Heart right ventricle (tissue), 16 donors: ENCODE measurements around the gene IFT81. TPM values are rescaled to one million over a fixed set of nuclear protein-coding genes. Genes with fewer than 3 reads are reported as not detected.
A peak's percentile ranks its signal among the peaks of the same experiment; 100 is the strongest.

Experiments
- ATAC-seq, 8 donors: fragments of 200-7000 bp; cut with Tn5 transposase; one replicate each; pipeline ENCODE4 v1.9.1; 2020; ENCODE audit warnings: mild to moderate bottlenecking in 8 of 8, moderate library complexity in 8 of 8, moderate number of reproducible peaks in 1 of 8
- DNase-seq, 2 donors: peaks; one replicate each; pipeline ENCODE4 v3.0.0-alpha.2; 2020
- H3K27ac ChIP-seq, 10 donors: fragments of 200-600 bp; sonication (generic) in 2 of 10; one replicate each; pipeline versions ENCODE4 v1.5.0 to v1.8.0; 2020 to 2022; ENCODE audit warnings: mild to moderate bottlenecking in 3 of 10
- H3K27me3 ChIP-seq, 7 donors: fragments of 200-600 bp; one replicate each; pipeline ENCODE4 v1.8.0; 2021 to 2022; ENCODE audit warnings: mild to moderate bottlenecking in 2 of 7
- H3K36me3 ChIP-seq, 9 donors: fragments of 200-600 bp; sonication (generic) in 1 of 9; one replicate each; pipeline versions ENCODE4 v1.5.0 to v1.8.0; 2020 to 2022; ENCODE audit warnings: mild to moderate bottlenecking in 2 of 9
- H3K4me1 ChIP-seq, 9 donors: fragments of 200-600 bp; sonication (generic) in 1 of 9; one replicate each; pipeline versions ENCODE4 v1.5.0 to v1.8.0; 2020 to 2022; ENCODE audit warnings: mild to moderate bottlenecking in 4 of 9
- H3K4me3 ChIP-seq, 10 donors: fragments of 200-600 bp; sonication (generic) in 2 of 10; one replicate each; pipeline versions ENCODE4 v1.5.0 to v1.8.0; 2020 to 2022; ENCODE audit warnings: mild to moderate bottlenecking in 7 of 10, moderate library complexity in 2 of 10
- H3K9me3 ChIP-seq, 11 donors: fragments of 200-600 bp in 10 of 11; sonication (generic) in 2 of 11; one replicate each; pipeline versions ENCODE4 v1.5.0 to v1.8.0; 2013 to 2022; ENCODE audit warnings: mild to moderate bottlenecking in 2 of 11, control low read depth in 1 of 11, moderate library complexity in 1 of 11
- CTCF ChIP-seq, 9 donors: fragments of 200-600 bp; sonication (generic) in 2 of 9; IDR thresholded peaks; one replicate each; pipeline versions ENCODE4 v1.5.0 to v1.8.0; 2021 to 2022; ENCODE audit warnings: antibody characterized with exemption in 9 of 9, mild to moderate bottlenecking in 5 of 9, moderate library complexity in 1 of 9
- WGBS, 2 donors: extraction: QIAGEN DNeasy Blood & Tissue Kit; methylation state at CpG; one replicate each; pipeline ENCODE4 v1.1.7; 2013; ENCODE audit warnings: inconsistent platforms in 1 of 2; 5-methylcytosine and 5-hydroxymethylcytosine counted together
- intact Hi-C, 10 donors: fragments of 100-400 bp; cut with DNase I; formaldehyde crosslinking; loops; one replicate each; pipeline versions ENCODE4 v1.11.1 to v1.14.2; 2022
- polyA plus RNA-seq, 2 donors: library from polyadenylated mRNA; stranded (reverse); fragments of 200-250 nt; gene quantifications; one replicate each; pipeline ENCODE4 v1.2.3, GENCODE V29; 2013
- total RNA-seq, 10 donors: library from RNA; stranded (reverse); fragmentation: NEBNext Ultra II Directional in 3 of 10; extraction: Animal tissue kit (Norgen Biotek cat#: 25700) in 3 of 10; gene quantifications; one replicate each; pipeline versions ENCODE4 v1.2.1 to v1.2.4, GENCODE V29; 2021 to 2023
- donor health status: Arrhythmogenic right ventricular cardiomyopathy.
- donor health status: ischemic (EF 13 %, LVEDD 7.1; RV severe dilation, severe dysfunction).
- donor health status: healthy with polysubstance abuse.
- donor health status: DM: no; HTN: yes; CAD: no.
- donor health status: DM: no; HTN: no; CAD: no.
- donor health status: ischemic (EF 25% LVEDD 6.9; RV normal size, moderate dysfunction).
- donor health status: ischemic (EF 25% LVEDD 5.7; RV mildly dilated, moderate dysfunction).
- donor health status: healthy.
- donor health status: DM: yes; HTN: yes; CAD: no.
- donor health status: Ischemic cardiomyopathy.
- donor health status: ischemic (EF 35%, LVEDD 5.7; RV mildly dilated, moderate dysfunction).
- donor health status: nonischemic (EF 11% LVEDD 7.7; RV severe dilation, severe dysfunction).
- donor health status: DM: yes; HTN: yes; CAD: no.
- donor health status: PGD.
- donor health status: ischemic (EF 29% LVEDD 5.4; RV normal size, mild dysfunction).
- donor health status: nonischemic (EF 23%, LVEDD 6.1; RV moderate dilation, normal function).

IFT81 gene
- total and polyA plus RNA-seq, 12 donors, result 5.1 to 11.7 (median 8.3) TPM

- DNase-seq, result peak; percentile 60 to 69
- H3K27me3 ChIP-seq, result no peaks in the 10 kb centered on the region
- no peaks in the 10 kb centered on the region for H3K9me3 ChIP-seq
- intact Hi-C loops, result loop anchor here in 7 of 10 donors (2.0 to 10.0 kb wide), 7 partner anchors 113 to 776 kb away; partner anchors contain the start of gene ATP2A2 (in 2 of the 7)
- peaks cover 8 to 45% (median 32%) of the 10 kb centered on the region in 9 donors for H3K4me1 ChIP-seq
- H3K36me3 ChIP-seq, result no peaks in the 10 kb centered on the region
- peak; percentile 70 to 91 (median 82) for ATAC-seq
- TF ChIP-seq CTCF (IDR thresholded peaks at IDR 0.05), result no peak
- peak overlapping the region; percentile 64 to 88 (median 80) for H3K27ac ChIP-seq
- H3K4me3 ChIP-seq, result no peak overlapping the region
- 12 to 21% methylated on average over 13 of the region's 13 CpGs for WGBS, 2 donors
Measured at GRCh38 chr12:110109037-110109836, 14.9 kb upstream of the IFT81 start.

GRCh38 chr12:110109837-110110535 lies 14.2 kb upstream of the IFT81 start:
- H3K27ac ChIP-seq, result peak overlapping the region; percentile 64 to 88 (median 80)
- DNase-seq, result no peak
- intact Hi-C loops, result loop anchor here in 7 of 10 donors (2.0 to 10.0 kb wide), 7 partner anchors 112 to 775 kb away; partner anchors contain the start of gene ATP2A2 (in 2 of the 7)
- WGBS, 2 donors, result 65 to 66% methylated on average over 2 of the region's 2 CpGs
- no peak for TF ChIP-seq CTCF (IDR thresholded peaks at IDR 0.05)
- no peak overlapping the region for H3K4me3 ChIP-seq
- no peaks in the 10 kb centered on the region for H3K36me3 ChIP-seq
- peaks cover 8 to 42% (median 28%) of the 10 kb centered on the region in 9 donors for H3K4me1 ChIP-seq
- H3K27me3 ChIP-seq, result no peaks in the 10 kb centered on the region
- ATAC-seq, result no peak
- H3K9me3 ChIP-seq, result no peaks in the 10 kb centered on the region

GRCh38 chr12:110111476-110112334 lies 12.5 kb upstream of the IFT81 start:
- no peak for TF ChIP-seq CTCF (IDR thresholded peaks at IDR 0.05)
- 65 to 67% methylated on average over 4 of the region's 4 CpGs for WGBS, 2 donors
- no peak for DNase-seq
- H3K4me1 ChIP-seq, result peaks cover 8 to 42% (median 28%) of the 10 kb centered on the region in 9 donors
- no peaks in the 10 kb centered on the region for H3K36me3 ChIP-seq
- intact Hi-C loops, result no loop called here
- peak overlapping the region in 6 of 10 donors; percentile 28 to 88 (median 53) for H3K27ac ChIP-seq
- H3K27me3 ChIP-seq, result no peaks in the 10 kb centered on the region
- ATAC-seq, result no peak
- H3K9me3 ChIP-seq, result no peaks in the 10 kb centered on the region
- no peak overlapping the region for H3K4me3 ChIP-seq

- DNase-seq, result no peak
- 93 to 94% methylated on average over 6 of the region's 6 CpGs for WGBS, 2 donors
- intact Hi-C loops, result no loop called here
- no peak for ATAC-seq
- Histone ChIP-seq H3K27me3 (no peaks in the 10 kb centered on the region), H3K27ac (no peak overlapping the region), H3K9me3 (no peaks in the 10 kb centered on the region), H3K4me3 (no peak overlapping the region), H3K4me1 (peaks cover 8 to 38% (median 26%) of the 10 kb centered on the region in 9 donors), H3K36me3 (no peaks in the 10 kb centered on the region)
- TF ChIP-seq CTCF (IDR thresholded peaks at IDR 0.05), result no peak
Measured at GRCh38 chr12:110112335-110112660, 11.9 kb upstream of the IFT81 start.
